Neural crest cell (in vitro differentiated cells): ENCODE measurements around the gene SPINK6. TPM values are rescaled to one million over a fixed set of nuclear protein-coding genes. Genes with fewer than 3 reads are reported as not detected.

Experiments
- DNase-seq: peaks from one replicate; pipeline ENCODE4 v3.0.0; 2021; ENCODE audit warnings: low read depth, mixed read lengths, low spot score
- H3K27ac Mint-ChIP-seq: one replicate; pipeline ENCODE4 v1.8.0; 2021; ENCODE audit warnings: mild to moderate bottlenecking, mixed read lengths; ENCODE audit not compliant: unreplicated experiment
- H3K27me3 Mint-ChIP-seq: 2 replicates; pipeline ENCODE4 v1.8.0; 2021; ENCODE audit warnings: low read depth, mild to moderate bottlenecking, mixed read lengths
- H3K36me3 Mint-ChIP-seq: 2 replicates; pipeline ENCODE4 v1.8.0; 2021; ENCODE audit warnings: low read depth, mild to moderate bottlenecking, mixed read lengths
- H3K4me1 Mint-ChIP-seq: 2 replicates; pipeline ENCODE4 v1.8.0; 2021; ENCODE audit warnings: mixed read lengths
- H3K4me3 Mint-ChIP-seq: one replicate; pipeline ENCODE4 v1.8.0; 2021; ENCODE audit warnings: mild to moderate bottlenecking, mixed read lengths
- H3K9me3 Mint-ChIP-seq: 2 replicates; pipeline ENCODE4 v1.8.0; 2021; ENCODE audit warnings: mixed read lengths
- total RNA-seq: library from RNA; stranded (reverse); gene quantifications from 2 replicates; pipeline ENCODE4 v1.2.1, GENCODE V29; 2021
- TF ChIP-seq, protein P1 (sequence below): fragments of 200-600 bp; sonication (generic); conservative IDR thresholded peaks from 2 replicates; pipeline ENCODE4 v1.5.0; 2021; ENCODE audit warnings: antibody characterized with exemption, mild to moderate bottlenecking

Gene SPINK6
- total RNA-seq, 1 donor from 2014 or later: not detected

- H3K36me3 Mint-ChIP-seq: no peaks in the 10 kb centered on the region
- no peaks in the 10 kb centered on the region for H3K4me1 Mint-ChIP-seq
- peaks cover 2% of the 10 kb centered on the region for H3K27me3 Mint-ChIP-seq
- H3K9me3 Mint-ChIP-seq: peaks cover 3% of the 10 kb centered on the region
- TF ChIP-seq, protein P1, sequence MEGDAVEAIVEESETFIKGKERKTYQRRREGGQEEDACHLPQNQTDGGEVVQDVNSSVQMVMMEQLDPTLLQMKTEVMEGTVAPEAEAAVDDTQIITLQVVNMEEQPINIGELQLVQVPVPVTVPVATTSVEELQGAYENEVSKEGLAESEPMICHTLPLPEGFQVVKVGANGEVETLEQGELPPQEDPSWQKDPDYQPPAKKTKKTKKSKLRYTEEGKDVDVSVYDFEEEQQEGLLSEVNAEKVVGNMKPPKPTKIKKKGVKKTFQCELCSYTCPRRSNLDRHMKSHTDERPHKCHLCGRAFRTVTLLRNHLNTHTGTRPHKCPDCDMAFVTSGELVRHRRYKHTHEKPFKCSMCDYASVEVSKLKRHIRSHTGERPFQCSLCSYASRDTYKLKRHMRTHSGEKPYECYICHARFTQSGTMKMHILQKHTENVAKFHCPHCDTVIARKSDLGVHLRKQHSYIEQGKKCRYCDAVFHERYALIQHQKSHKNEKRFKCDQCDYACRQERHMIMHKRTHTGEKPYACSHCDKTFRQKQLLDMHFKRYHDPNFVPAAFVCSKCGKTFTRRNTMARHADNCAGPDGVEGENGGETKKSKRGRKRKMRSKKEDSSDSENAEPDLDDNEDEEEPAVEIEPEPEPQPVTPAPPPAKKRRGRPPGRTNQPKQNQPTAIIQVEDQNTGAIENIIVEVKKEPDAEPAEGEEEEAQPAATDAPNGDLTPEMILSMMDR: no peak
- no peak overlapping the region for H3K27ac Mint-ChIP-seq
- no peak overlapping the region for H3K4me3 Mint-ChIP-seq
- DNase-seq: no peak
Observed at GRCh38 chr5:148221508-148221907, 18.7 kb downstream of the SPINK6 start.

DNA sequence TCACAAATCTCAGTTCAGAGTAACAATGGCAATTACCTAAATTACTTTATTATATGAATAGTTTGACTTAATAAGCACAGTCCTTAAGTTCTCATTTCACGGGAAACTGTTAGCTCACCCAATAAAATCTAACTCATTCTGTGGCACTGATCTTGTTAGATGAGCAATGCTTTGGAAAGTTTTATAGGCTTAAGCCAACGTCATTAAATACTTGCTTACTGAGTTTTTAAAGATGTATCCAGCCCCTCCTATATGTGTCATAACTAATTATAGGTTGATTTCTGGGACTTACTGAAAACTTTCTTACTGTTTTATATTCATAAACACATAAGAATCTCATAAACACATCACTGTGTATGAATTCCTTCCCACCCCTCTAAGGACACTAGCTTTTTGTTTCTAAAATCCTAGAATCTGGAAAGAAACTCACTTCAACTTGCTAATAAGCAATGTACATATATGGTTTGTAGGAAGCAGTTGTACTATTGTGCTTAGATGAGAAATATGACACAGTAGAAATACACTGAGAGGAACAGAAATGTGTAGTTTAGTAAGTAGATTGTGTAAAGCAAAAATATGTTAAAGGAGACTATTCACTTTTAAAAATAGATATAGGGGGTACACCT, 21.4 kb downstream of the SPINK6 start:
- H3K4me3 Mint-ChIP-seq: no peak overlapping the region
- no peaks in the 10 kb centered on the region for H3K9me3 Mint-ChIP-seq
- no peaks in the 10 kb centered on the region for H3K36me3 Mint-ChIP-seq
- peaks cover 2% of the 10 kb centered on the region for H3K27me3 Mint-ChIP-seq
- TF ChIP-seq, protein P1: no peak
- H3K4me1 Mint-ChIP-seq: no peaks in the 10 kb centered on the region
- H3K27ac Mint-ChIP-seq: no peak overlapping the region
- no peak for DNase-seq

GRCh38 chr5:148228392-148228984, 25.6 kb downstream of the SPINK6 start:
- Mint-ChIP-seq H3K27me3 (peaks cover 2% of the 10 kb centered on the region), H3K27ac (no peak overlapping the region), H3K36me3 (peaks cover 3% of the 10 kb centered on the region), H3K9me3 (peaks cover 2% of the 10 kb centered on the region), H3K4me1 (no peaks in the 10 kb centered on the region), H3K4me3 (no peak overlapping the region)
- TF ChIP-seq, protein P1: no peak
- DNase-seq: no peak

DNA sequence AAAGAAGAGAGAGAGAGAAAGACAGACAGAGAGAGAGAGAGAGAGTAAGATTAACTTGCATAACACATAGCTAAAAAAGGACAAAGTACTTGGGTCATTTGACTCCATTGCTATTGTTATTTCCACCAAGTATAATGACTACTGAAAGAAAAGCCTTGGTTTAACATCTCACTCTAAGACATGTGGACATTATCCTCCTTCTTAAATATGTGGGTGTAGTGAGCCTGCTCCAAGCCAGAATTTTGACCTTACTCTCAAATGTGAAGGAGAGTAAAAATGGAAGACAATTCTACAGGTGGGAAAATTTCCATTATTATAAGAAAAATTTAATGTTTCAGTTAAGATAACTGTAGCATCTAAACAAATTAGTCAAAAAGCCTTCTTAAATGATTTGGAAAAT, 27.0 kb downstream of the SPINK6 start:
- H3K27ac Mint-ChIP-seq: no peak overlapping the region
- no peaks in the 10 kb centered on the region for H3K4me1 Mint-ChIP-seq
- DNase-seq: no peak
- no peak overlapping the region for H3K4me3 Mint-ChIP-seq
- peaks cover 2% of the 10 kb centered on the region for H3K9me3 Mint-ChIP-seq
- H3K27me3 Mint-ChIP-seq: peaks cover 2% of the 10 kb centered on the region
- peaks cover 3% of the 10 kb centered on the region for H3K36me3 Mint-ChIP-seq
- TF ChIP-seq, protein P1: no peak

DNA sequence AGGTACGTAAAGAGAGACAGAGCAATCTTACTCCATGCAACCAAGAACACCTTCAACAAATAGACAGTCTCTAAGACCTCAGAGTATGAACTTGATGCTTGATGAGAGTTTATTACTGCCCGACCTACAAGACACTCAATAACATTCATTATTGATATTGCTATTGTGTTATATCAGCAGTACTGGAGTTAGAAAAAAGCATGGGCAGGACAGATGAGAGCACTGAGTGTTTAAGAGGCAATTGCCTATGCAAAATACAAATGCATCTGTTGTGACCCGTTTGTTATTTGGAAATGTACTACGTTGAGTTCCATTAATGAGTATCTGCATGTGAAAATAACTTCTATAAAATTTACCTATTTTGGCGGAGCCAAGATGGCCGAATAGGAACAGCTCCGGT, 27.4 kb downstream of the SPINK6 start:
- Mint-ChIP-seq H3K27me3 (peaks cover 2% of the 10 kb centered on the region), H3K4me1 (no peaks in the 10 kb centered on the region), H3K36me3 (peaks cover 3% of the 10 kb centered on the region), H3K27ac (no peak overlapping the region), H3K9me3 (peaks cover 2% of the 10 kb centered on the region), H3K4me3 (no peak overlapping the region)
- no peak for DNase-seq
- TF ChIP-seq, protein P1: no peak
